Spleen (tissue), 13 donors: ENCODE measurements around the gene SULT1C3. TPM values are rescaled to one million over a fixed set of nuclear protein-coding genes. Genes with fewer than 3 reads are reported as not detected.

ENCODE experiments used
- DNase-seq: peaks from one replicate; pipeline ENCODE4 v3.0.0-alpha.2; 2020
- H3K27ac ChIP-seq, 8 donors: fragments of 200-600 bp; sonication (generic) in 7 of 8; 1 replicate in 4 of 8; 2 replicates in 4 of 8; pipeline versions ENCODE4 v1.5.0 to v1.8.0; 2016 to 2021; ENCODE audit warnings: inconsistent platforms in 4 of 8, mild to moderate bottlenecking in 4 of 8, moderate library complexity in 1 of 8
- H3K27me3 ChIP-seq, 7 donors: fragments of 200-600 bp; sonication (generic) in 6 of 7; replicated peaks in 1 of 7; 1 replicate in 4 of 7; 2 replicates in 3 of 7; pipeline versions ENCODE4 v1.5.0 to v1.8.0; 2016 to 2021; ENCODE audit warnings: inconsistent platforms in 3 of 7, mild to moderate bottlenecking in 1 of 7
- H3K36me3 ChIP-seq, 6 donors: fragments of 200-600 bp; sonication (generic) in 5 of 6; 1 replicate in 4 of 6; 2 replicates in 2 of 6; pipeline versions ENCODE4 v1.5.0 to v1.8.0; 2016 to 2021; ENCODE audit warnings: inconsistent platforms in 2 of 6
- H3K4me1 ChIP-seq, 6 donors: fragments of 200-600 bp; sonication (generic) in 5 of 6; 1 replicate in 3 of 6; 2 replicates in 3 of 6; pipeline versions ENCODE4 v1.5.0 to v1.8.0; 2016 to 2021; ENCODE audit warnings: inconsistent platforms in 3 of 6
- H3K4me3 ChIP-seq, 8 donors: fragments of 200-600 bp; sonication (generic) in 7 of 8; 1 replicate in 4 of 8; 2 replicates in 4 of 8; pipeline versions ENCODE4 v1.5.0 to v1.8.0; 2016 to 2021; ENCODE audit warnings: inconsistent platforms in 4 of 8, mild to moderate bottlenecking in 4 of 8, moderate library complexity in 2 of 8
- H3K9me3 ChIP-seq, 8 donors: fragments of 200-600 bp; sonication (generic) in 7 of 8; 1 replicate in 4 of 8; 2 replicates in 4 of 8; pipeline versions ENCODE4 v1.5.0 to v1.8.0; 2016 to 2021; ENCODE audit warnings: inconsistent platforms in 4 of 8
- POLR2A ChIP-seq, 3 donors: fragments of 450-650 bp; IDR thresholded peaks; one replicate each; pipeline ENCODE4 v1.5.1; 2017; ENCODE audit warnings: antibody characterized with exemption in 3 of 3, mild to moderate bottlenecking in 1 of 3
- POLR2AphosphoS5 ChIP-seq, 3 donors: sonication (generic); formaldehyde crosslinking; IDR thresholded peaks; one replicate each; pipeline ENCODE4 v1.5.1; 2017; ENCODE audit warnings: antibody characterized with exemption in 3 of 3
- WGBS, 5 donors: extraction: QIAGEN DNeasy Blood & Tissue Kit in 3 of 5; methylation state at CpG; one replicate each; pipeline versions ENCODE4 v1.1.5 to v1.1.7; 2013 to 2018; 5-methylcytosine and 5-hydroxymethylcytosine counted together
- intact Hi-C: fragments of 100-400 bp; cut with DNase I; formaldehyde crosslinking; loops from one replicate; pipeline ENCODE4 v1.15.0; 2023; ENCODE audit warnings: low total_unique reads
- long read RNA-seq, 2 donors: transcript quantifications; one replicate each; lab custom pipeline, GENCODE V29; 2026
- polyA plus RNA-seq, 3 donors: library from polyadenylated mRNA; stranded (reverse); fragments of 200-250 nt; gene quantifications; one replicate each; pipeline ENCODE4 v1.2.1, GENCODE V29; 2013
- total RNA-seq, 7 donors: library from RNA; depleted of rRNA in 3 of 7; stranded (reverse); fragments of >200 nt in 3 of 7; fragmentation: NEBNext Ultra II Directional in 4 of 7; extraction: Animal tissue kit (Norgen Biotek cat#: 25700) in 4 of 7; gene quantifications; one replicate each; pipeline versions ENCODE4 v1.1.0 to v1.2.1, GENCODE V29; 2016 to 2021
- TF ChIP-seq, protein P1 (sequence below), 11 experiments: fragments of 200-600 bp in 7 of 11; fragments of 450-650 bp in 4 of 11; sonication (generic) in 4 of 11; IDR thresholded peaks in 8 of 11; conservative IDR thresholded peaks in 3 of 11; 1 replicate in 7 of 11; 2 replicates in 4 of 11; pipeline versions ENCODE4 v1.4.0 to v1.8.0; 2016 to 2021; ENCODE audit warnings: antibody characterized with exemption in 11 of 11, inconsistent platforms in 4 of 11, mild to moderate bottlenecking in 1 of 11
- donor health status: healthy with polysubstance abuse.
- donor health status: DM: no; HTN: no; CAD: no; lungs with moderate emphysema.
- donor health status: DM: no; HTN: no; CAD: no.
- donor health status: Bipolar disorder and iron deficiency.
- donor health status: healthy.
- donor health status: DM: no; HTN: no; CAD: no.
- donor health status: DM: yes; HTN: yes; CAD: no.

SULT1C3 gene
- not detected for total RNA-seq
- polyA plus RNA-seq, result not detected
- long read RNA-seq, donor 1, result 0 reads
- long read RNA-seq, donor 2, result 0 reads

DNA sequence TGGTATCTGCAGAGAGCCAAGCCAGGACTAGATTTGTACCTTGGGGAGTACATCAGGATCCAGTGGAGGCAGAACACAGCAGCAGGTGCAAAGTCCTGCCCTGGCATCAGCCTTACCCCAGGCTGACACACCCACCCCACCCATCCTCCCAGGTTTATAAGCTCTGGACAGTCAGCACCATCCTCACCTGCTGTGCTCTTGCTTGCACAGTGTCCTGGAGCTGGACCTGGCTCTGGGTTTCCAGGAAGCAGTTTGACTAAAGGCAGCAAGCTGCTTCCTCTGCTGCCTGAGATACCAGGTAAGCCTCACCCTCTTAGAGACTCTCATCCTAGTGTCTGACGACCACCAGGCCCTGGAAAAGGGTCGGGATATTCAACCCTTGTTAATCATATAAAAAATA, at the start of gene SULT1C3:
SULT1C3 (plus strand) TSS at position 183 of the 400 bp plus-strand sequence. CDS start 7,227 bp downstream, outside the sequence.
- Histone ChIP-seq H3K36me3 (no peaks in the 10 kb centered on the region), H3K4me3 (no peak within 1 kb of the TSS), H3K27ac (no peak within 1 kb of the TSS), H3K4me1 (no peaks in the 10 kb centered on the region), H3K9me3 (peaks cover 0 to 35% (median 26%) of the 10 kb centered on the region in 8 donors), H3K27me3 (no peaks in the 10 kb centered on the region)
- WGBS, 5 donors, result 38 to 85% (median 66%) methylated on average over 2 of the region's 2 CpGs
- intact Hi-C loops, result no loop called here
- TF ChIP-seq, protein P1, sequence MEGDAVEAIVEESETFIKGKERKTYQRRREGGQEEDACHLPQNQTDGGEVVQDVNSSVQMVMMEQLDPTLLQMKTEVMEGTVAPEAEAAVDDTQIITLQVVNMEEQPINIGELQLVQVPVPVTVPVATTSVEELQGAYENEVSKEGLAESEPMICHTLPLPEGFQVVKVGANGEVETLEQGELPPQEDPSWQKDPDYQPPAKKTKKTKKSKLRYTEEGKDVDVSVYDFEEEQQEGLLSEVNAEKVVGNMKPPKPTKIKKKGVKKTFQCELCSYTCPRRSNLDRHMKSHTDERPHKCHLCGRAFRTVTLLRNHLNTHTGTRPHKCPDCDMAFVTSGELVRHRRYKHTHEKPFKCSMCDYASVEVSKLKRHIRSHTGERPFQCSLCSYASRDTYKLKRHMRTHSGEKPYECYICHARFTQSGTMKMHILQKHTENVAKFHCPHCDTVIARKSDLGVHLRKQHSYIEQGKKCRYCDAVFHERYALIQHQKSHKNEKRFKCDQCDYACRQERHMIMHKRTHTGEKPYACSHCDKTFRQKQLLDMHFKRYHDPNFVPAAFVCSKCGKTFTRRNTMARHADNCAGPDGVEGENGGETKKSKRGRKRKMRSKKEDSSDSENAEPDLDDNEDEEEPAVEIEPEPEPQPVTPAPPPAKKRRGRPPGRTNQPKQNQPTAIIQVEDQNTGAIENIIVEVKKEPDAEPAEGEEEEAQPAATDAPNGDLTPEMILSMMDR (IDR thresholded peaks at IDR 0.05 in 8 of 11, conservative IDR thresholded peaks at IDR 0.05 in 3 of 11), result no peak
- TF ChIP-seq POLR2A (IDR thresholded peaks at IDR 0.05) (no peak), POLR2AphosphoS5 (IDR thresholded peaks at IDR 0.05) (no peak)
- no peak for DNase-seq

DNA sequence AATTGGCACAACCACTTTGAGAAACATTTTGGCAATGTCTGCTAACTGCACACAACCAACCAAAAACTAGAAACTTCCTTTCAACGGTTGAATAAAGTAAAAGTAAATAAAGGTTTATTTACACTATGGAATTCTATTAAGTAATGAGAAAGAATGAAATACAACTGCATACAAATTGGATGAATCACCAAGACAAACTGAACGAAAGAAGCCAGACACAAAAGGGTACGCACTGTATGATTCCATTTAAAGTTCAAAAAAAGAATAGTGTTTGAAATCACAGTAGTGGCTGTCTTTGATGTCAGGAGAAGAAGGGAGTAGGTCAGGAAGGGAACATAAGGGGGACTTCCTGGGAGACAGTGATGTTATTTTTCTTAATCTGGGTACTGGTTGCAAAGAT, 46.5 kb upstream of the SULT1C3 start:
- 72 to 91% (median 85%) methylated on average over 3 of the region's 3 CpGs for WGBS, 5 donors
- TF ChIP-seq POLR2AphosphoS5 (IDR thresholded peaks at IDR 0.05) (no peak), POLR2A (IDR thresholded peaks at IDR 0.05) (no peak)
- TF ChIP-seq, protein P1 (IDR thresholded peaks at IDR 0.05 in 8 of 11, conservative IDR thresholded peaks at IDR 0.05 in 3 of 11), result no peak

DNA sequence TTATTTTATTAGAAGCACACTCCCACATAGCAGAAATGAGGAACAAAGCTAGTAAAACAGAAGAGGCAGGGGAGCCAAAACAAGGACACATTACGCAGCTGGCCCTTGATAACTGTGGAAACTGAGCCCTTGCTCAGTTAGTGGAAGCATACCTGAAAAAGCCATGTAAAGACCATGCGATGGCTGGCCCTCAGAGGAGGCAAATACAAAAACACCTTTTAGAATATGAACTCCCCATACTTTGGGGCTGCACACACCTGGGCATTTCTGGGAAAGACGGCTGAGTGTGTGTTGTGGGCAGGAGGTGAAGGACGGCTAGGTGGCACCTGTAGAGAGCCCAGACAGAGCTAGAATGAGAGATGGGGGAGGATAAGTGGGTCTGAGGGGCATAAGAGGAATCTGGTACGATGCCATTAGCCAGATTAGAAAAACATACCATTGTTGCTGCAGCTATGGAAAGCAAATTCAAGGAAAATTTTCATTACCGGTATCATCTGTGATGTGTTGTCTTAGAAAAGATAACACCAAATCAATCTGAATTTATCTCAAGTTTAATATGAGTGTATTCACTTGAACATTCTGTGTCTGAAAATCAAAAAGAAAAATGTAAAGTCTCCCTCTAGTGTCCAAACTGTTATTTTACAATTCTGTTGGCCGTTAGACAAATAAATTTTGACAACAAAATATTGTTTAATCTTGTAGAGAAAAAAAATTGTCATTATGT, 45.2 kb upstream of the SULT1C3 start:
- Histone ChIP-seq H3K27me3 (peaks cover 0 to 20% (median 0%) of the 10 kb centered on the region in 7 donors), H3K4me3 (no peak overlapping the region), H3K4me1 (no peaks in the 10 kb centered on the region), H3K36me3 (no peaks in the 10 kb centered on the region), H3K27ac (no peak overlapping the region), H3K9me3 (peaks cover 0 to 20% (median 0%) of the 10 kb centered on the region in 8 donors)
- intact Hi-C loops, result no loop called here
- TF ChIP-seq, protein P1 (IDR thresholded peaks at IDR 0.05 in 8 of 11, conservative IDR thresholded peaks at IDR 0.05 in 3 of 11), result peak in 3 of 11 experiments; percentile 11 to 28 (median 23)
- TF ChIP-seq POLR2A (IDR thresholded peaks at IDR 0.05) (no peak), POLR2AphosphoS5 (IDR thresholded peaks at IDR 0.05) (no peak)
- WGBS, 5 donors, result 61 to 74% (median 66%) methylated on average over 7 of the region's 7 CpGs
- DNase-seq, result no peak

More for the DNA sequence above, 46.5 kb upstream of the SULT1C3 start:
- intact Hi-C loops, result no loop called here
- H3K27me3 ChIP-seq, result peaks cover 0 to 20% (median 0%) of the 10 kb centered on the region in 7 donors
- H3K4me1 ChIP-seq, result no peaks in the 10 kb centered on the region
- H3K9me3 ChIP-seq, result peaks cover 0 to 9% (median 0%) of the 10 kb centered on the region in 8 donors
- no peaks in the 10 kb centered on the region for H3K36me3 ChIP-seq
- no peak overlapping the region for H3K27ac ChIP-seq
- H3K4me3 ChIP-seq, result no peak overlapping the region
- no peak for DNase-seq

DNA sequence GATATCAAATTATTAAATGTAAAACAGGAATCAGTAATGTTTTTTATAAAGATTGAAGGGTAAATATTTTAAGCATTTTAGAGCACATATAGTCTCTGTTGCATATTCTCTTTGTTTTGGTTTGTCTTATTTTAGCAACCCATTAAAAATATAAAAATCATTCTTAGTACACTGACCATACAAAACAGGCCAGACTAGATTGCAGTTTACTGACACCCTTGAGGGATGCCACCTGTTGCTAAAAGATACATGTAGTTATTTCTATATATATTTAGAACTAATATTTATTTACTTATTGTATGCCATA, 44.7 kb upstream of the SULT1C3 start:
- Histone ChIP-seq H3K27me3 (peaks cover 0 to 20% (median 0%) of the 10 kb centered on the region in 7 donors), H3K4me3 (no peak overlapping the region), H3K36me3 (no peaks in the 10 kb centered on the region), H3K27ac (no peak overlapping the region), H3K4me1 (no peaks in the 10 kb centered on the region), H3K9me3 (peaks cover 0 to 25% (median 4%) of the 10 kb centered on the region in 8 donors)
- DNase-seq, result no peak
- TF ChIP-seq, protein P1 (IDR thresholded peaks at IDR 0.05 in 8 of 11, conservative IDR thresholded peaks at IDR 0.05 in 3 of 11), result no peak
- TF ChIP-seq POLR2AphosphoS5 (IDR thresholded peaks at IDR 0.05) (no peak), POLR2A (IDR thresholded peaks at IDR 0.05) (no peak)
- intact Hi-C loops, result no loop called here
